ENCODE results near the gene SLC16A12.
A peak's percentile ranks its signal among the peaks of the same experiment; 100 is the strongest.

The SLC16A12 gene

GRCh38 chr10:89520706-89521105 is 14.7 kb downstream of the SLC16A12 start:
- TF ChIP-seq CTCF (IDR thresholded peaks at IDR 0.05; ENCODE audit: low read depth, low read length) = no peak

GRCh38 chr10:89518876-89519842 is 16.2 kb downstream of the SLC16A12 start:
- no peak for TF ChIP-seq CTCF (IDR thresholded peaks at IDR 0.05; ENCODE audit: low read depth, low read length)
- peak; percentile 69 for DNase-seq (ENCODE audit: extremely low read depth, low read depth)

More at GRCh38 chr10:89520706-89521105, 14.7 kb downstream of the SLC16A12 start:
- no peak for DNase-seq (ENCODE audit: extremely low read depth, low read depth)

- DNase-seq (ENCODE audit: extremely low read depth, low read depth) = no peak
- TF ChIP-seq CTCF (IDR thresholded peaks at IDR 0.05; ENCODE audit: low read depth, low read length) = no peak
Observed at GRCh38 chr10:89518108-89518507, 17.3 kb downstream of the SLC16A12 start.

GRCh38 chr10:89516149-89516832 is 19.1 kb downstream of the SLC16A12 start:
- no peak for DNase-seq (ENCODE audit: extremely low read depth, low read depth)
- TF ChIP-seq CTCF (IDR thresholded peaks at IDR 0.05; ENCODE audit: low read depth, low read length) = no peak

GRCh38 chr10:89515031-89515841 is 20.2 kb downstream of the SLC16A12 start:
- no peak for TF ChIP-seq CTCF (IDR thresholded peaks at IDR 0.05; ENCODE audit: low read depth, low read length)
- DNase-seq (ENCODE audit: extremely low read depth, low read depth) = peak; percentile 95

- TF ChIP-seq CTCF (IDR thresholded peaks at IDR 0.05; ENCODE audit: low read depth, low read length) = no peak
- DNase-seq (ENCODE audit: extremely low read depth, low read depth) = no peak
Observed at GRCh38 chr10:89513206-89513605, 22.2 kb downstream of the SLC16A12 start.
